Effector CD8-positive, alpha-beta T cell (primary cell): ENCODE results near the gene DCLRE1B.
"Not testable (repeated sequence)": the region's sequence is repeated elsewhere in the genome, so short reads cannot be mapped to it uniquely, and the experiment has no call there.

ENCODE experiments used
- DNase-seq: peaks from one replicate; lab custom pipeline; 2025; lab: John Stamatoyannopoulos, UW

Gene DCLRE1B

GRCh38 chr1:113948151-113948550 lies 43.0 kb downstream of the DCLRE1B start:
- not testable (repeated sequence) for DNase-seq

- DNase-seq: no peak
Measured at GRCh38 chr1:113949007-113949406, 43.9 kb downstream of the DCLRE1B start.

- DNase-seq: no peak
Measured at GRCh38 chr1:113950908-113951307, 45.8 kb downstream of the DCLRE1B start.

- DNase-seq: no peak
Measured at GRCh38 chr1:113951719-113952118, 46.6 kb downstream of the DCLRE1B start.

GRCh38 chr1:113957984-113958383 lies 52.9 kb downstream of the DCLRE1B start:
- no peak for DNase-seq

GRCh38 chr1:113958691-113959090 lies 53.6 kb downstream of the DCLRE1B start:
- DNase-seq: no peak

- no peak for DNase-seq
Measured at GRCh38 chr1:113963281-113963906, 58.3 kb downstream of the DCLRE1B start.
